Measurements from ENCODE around the gene FDXR. TPM values are rescaled to one million over a fixed set of nuclear protein-coding genes. Genes with fewer than 3 reads are reported as not detected.

The FDXR gene
- polyA plus RNA-seq, 3 donors: 2.5 to 7.3 (median 6.2) TPM

GRCh38 chr17:74921769-74922168 lies 49.0 kb upstream of the FDXR start:
- Histone ChIP-seq H3K27ac (ENCODE audit: low read depth in 1 of 2, low read length in 2 of 2) (no peak overlapping the region), H3K36me3 (replicated peaks in 1 of 2; ENCODE audit: control insufficient read depth in 1 of 2, insufficient read depth in 2 of 2, low read length in 2 of 2) (no peaks in the 10 kb centered on the region), H3K4me3 (replicated peaks in 1 of 3; ENCODE audit: low read depth in 2 of 3, low read length in 3 of 3) (no peak overlapping the region), H3K27me3 (ENCODE audit: control insufficient read depth in 2 of 2, insufficient read depth in 2 of 2, low read length in 2 of 2) (peaks cover 27 to 60% of the 10 kb centered on the region in 2 donors), H4K20me1 (ENCODE audit: insufficient read depth, low read length) (no peaks in the 10 kb centered on the region), H3K4me2 (replicated peaks; ENCODE audit: extremely low read depth, low read length, poor library complexity, severe bottlenecking) (no peak overlapping the region), H3K9me3 (replicated peaks in 1 of 2; ENCODE audit: control insufficient read depth in 1 of 2, insufficient read depth in 1 of 2, low read length in 2 of 2) (peaks cover 0 to 7% of the 10 kb centered on the region in 2 donors), H3K9ac (ENCODE audit: insufficient read depth, low read length, poor library complexity, severe bottlenecking) (no peak overlapping the region), H2AFZ (ENCODE audit: insufficient read depth, low read depth, low read length, poor library complexity, severe bottlenecking) (no peak overlapping the region), H3K4me1 (ENCODE audit: control insufficient read depth in 1 of 2, insufficient read depth in 2 of 2, low read length in 2 of 2) (peaks cover 46 to 64% of the 10 kb centered on the region in 2 donors), H3K79me2 (ENCODE audit: insufficient read depth, low read length) (no peaks in the 10 kb centered on the region)
- peaks cover 0 to 10% (median 0%) of the 10 kb centered on the region in 7 donors for H3K9me3 Mint-ChIP-seq
- H3K27me3 Mint-ChIP-seq (ENCODE audit: low read depth in 3 of 3): peaks cover 57 to 72% (median 60%) of the 10 kb centered on the region in 3 donors
- DNase-seq: no peak
- no peak overlapping the region for H3K27ac Mint-ChIP-seq
- WGBS (ENCODE audit: insufficient coverage): 100% methylated on average over 1 of the region's 2 CpGs
- H3K4me1 Mint-ChIP-seq: peaks cover 47% of the 10 kb centered on the region
- peak overlapping the region in 1 of 2 donors; percentile 63 for H3K4me3 Mint-ChIP-seq
- intact Hi-C loops (cut with micrococcal nuclease): no loop called here
- peaks cover 0 to under 1% of the 10 kb centered on the region in 2 donors for H3K36me3 Mint-ChIP-seq
- TF ChIP-seq CTCF (IDR thresholded peaks at IDR 0.05): no peak

DNA sequence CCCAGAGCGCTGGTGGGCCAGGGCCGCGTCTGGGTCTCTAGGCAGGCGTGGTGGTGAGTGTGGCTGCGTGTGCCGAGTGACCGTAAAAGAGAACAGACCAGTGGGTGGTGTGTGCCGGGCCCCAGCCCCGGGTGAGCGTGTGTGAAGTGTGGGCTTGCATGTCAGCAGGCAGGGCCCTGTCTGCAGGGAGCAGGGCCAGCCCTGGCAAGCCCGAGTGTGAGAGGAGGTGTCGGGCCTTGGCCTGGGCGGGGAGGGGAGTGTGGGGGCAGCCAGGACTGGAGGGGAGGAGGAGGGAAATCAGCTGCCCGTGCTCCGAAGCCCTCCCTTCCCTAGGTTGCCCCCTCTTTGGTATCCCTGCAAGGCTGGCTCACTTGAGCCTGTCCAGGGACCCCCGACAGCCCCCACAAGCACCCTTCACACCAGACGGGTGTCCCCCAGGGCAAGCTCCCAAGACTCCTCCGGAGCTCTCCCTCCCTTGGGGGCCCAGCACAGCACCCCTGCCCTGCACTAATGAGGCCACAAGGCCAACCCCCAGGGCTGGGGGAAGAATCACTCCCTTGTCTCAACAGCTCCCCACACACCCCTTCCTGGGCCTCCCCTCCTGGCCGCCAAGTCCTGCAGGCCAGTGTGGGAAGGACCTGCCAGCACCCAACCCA lies 48.4 kb upstream of the FDXR start:
- intact Hi-C loops (cut with micrococcal nuclease): no loop called here
- Mint-ChIP-seq H3K27me3 (ENCODE audit: low read depth in 3 of 3) (peaks cover 51 to 65% (median 56%) of the 10 kb centered on the region in 3 donors), H3K4me1 (peaks cover 50% of the 10 kb centered on the region), H3K27ac (peak overlapping the region in 2 of 7 donors; percentile 33 to 61), H3K9me3 (peaks cover 0 to 10% (median 0%) of the 10 kb centered on the region in 7 donors), H3K36me3 (peaks cover 0 to 3% of the 10 kb centered on the region in 2 donors), H3K4me3 (peak overlapping the region in 1 of 2 donors; percentile 63)
- H3K4me2 ChIP-seq (replicated peaks; ENCODE audit: extremely low read depth, low read length, poor library complexity, severe bottlenecking): no peak overlapping the region
- H3K9me3 ChIP-seq (replicated peaks in 1 of 2; ENCODE audit: control insufficient read depth in 1 of 2, insufficient read depth in 1 of 2, low read length in 2 of 2): peaks cover 0 to 7% of the 10 kb centered on the region in 2 donors
- no peak overlapping the region for H2AFZ ChIP-seq (ENCODE audit: insufficient read depth, low read depth, low read length, poor library complexity, severe bottlenecking)
- no peaks in the 10 kb centered on the region for H4K20me1 ChIP-seq (ENCODE audit: insufficient read depth, low read length)
- H3K4me3 ChIP-seq (replicated peaks in 1 of 3; ENCODE audit: low read depth in 2 of 3, low read length in 3 of 3): no peak overlapping the region
- H3K4me1 ChIP-seq (ENCODE audit: control insufficient read depth in 1 of 2, insufficient read depth in 2 of 2, low read length in 2 of 2): peaks cover 48 to 66% of the 10 kb centered on the region in 2 donors
- H3K27ac ChIP-seq (ENCODE audit: low read depth in 1 of 2, low read length in 2 of 2): no peak overlapping the region
- TF ChIP-seq CTCF (IDR thresholded peaks at IDR 0.05): no peak
- 97% methylated on average over 13 of the region's 19 CpGs for WGBS (ENCODE audit: insufficient coverage)
- H3K79me2 ChIP-seq (ENCODE audit: insufficient read depth, low read length): no peaks in the 10 kb centered on the region
- no peaks in the 10 kb centered on the region for H3K36me3 ChIP-seq (replicated peaks in 1 of 2; ENCODE audit: control insufficient read depth in 1 of 2, insufficient read depth in 2 of 2, low read length in 2 of 2)
- H3K9ac ChIP-seq (ENCODE audit: insufficient read depth, low read length, poor library complexity, severe bottlenecking): no peak overlapping the region
- H3K27me3 ChIP-seq (ENCODE audit: control insufficient read depth in 2 of 2, insufficient read depth in 2 of 2, low read length in 2 of 2): peaks cover 26 to 57% of the 10 kb centered on the region in 2 donors
- no peak for DNase-seq
